AG04450 (cell line): ENCODE measurements around the gene BFAR. TPM values are rescaled to one million over a fixed set of nuclear protein-coding genes. Genes with fewer than 3 reads are reported as not detected.
"Not testable (repeated sequence)": the region's sequence is repeated elsewhere in the genome, so short reads cannot be mapped to it uniquely, and the experiment has no call there.

Experiments used
- CTCF ChIA-PET: fragments of 300-600, 350-600 bp; formaldehyde crosslinking; extraction: SDS; loops from one replicate; lab custom pipeline; 2022; ENCODE audit warnings: antibody characterized with exemption, inconsistent platforms; lab: Charles Lee
- POLR2A ChIA-PET: fragments of 350-600 bp; formaldehyde crosslinking; extraction: SDS; loops from one replicate; lab custom pipeline; 2021; ENCODE audit warnings: antibody characterized with exemption, inconsistent platforms; lab: Yijun Ruan, JAX
- DNase-seq: peaks from one replicate; pipeline ENCODE4 v3.0.0-alpha.2; 2011; ENCODE audit warnings: low read depth, low spot score
- H3K27ac ChIP-seq: one replicate; pipeline ENCODE4 v1.5.1; 2012; ENCODE audit warnings: low read depth, low read length, control low read depth
- H3K27me3 ChIP-seq: one replicate; pipeline ENCODE4 v1.6.0; 2012; ENCODE audit warnings: low read length; ENCODE audit not compliant: control insufficient read depth, insufficient read depth
- H3K4me3 ChIP-seq: 2 replicates; pipeline ENCODE4 v1.5.1; 2011; ENCODE audit warnings: mild to moderate bottlenecking, low read depth, low read length, control low read depth
- H3K9me3 ChIP-seq: 2 replicates; pipeline ENCODE4 v1.5.1; 2012; ENCODE audit warnings: low read length; ENCODE audit not compliant: control insufficient read depth, insufficient read depth
- CTCF ChIP-seq: IDR thresholded peaks from 2 replicates; pipeline ENCODE4 v1.5.1; 2011; ENCODE audit warnings: low read depth, low read length, control low read depth, inconsistent platforms
- polyA plus RNA-seq: library from polyadenylated mRNA; depleted of rRNA; stranded (reverse); fragments of >200 nt; gene quantifications from 2 replicates; pipeline ENCODE4 v1.2.3, GENCODE V29; 2011

Gene BFAR
- polyA plus RNA-seq, 1 experiment: 75.0 TPM

- Histone ChIP-seq H3K27ac (no peak overlapping the region), H3K4me3 (no peak overlapping the region), H3K27me3 (no peaks in the 10 kb centered on the region), H3K9me3 (no peaks in the 10 kb centered on the region; the same call in 1 of the 2 replicates)
- no peak for TF ChIP-seq CTCF
- ChIA-PET CTCF (no interaction called here), POLR2A (no interaction called here)
- no peak for DNase-seq
These were observed 2.8 kb downstream of the BFAR start for GRCh38 chr16:14635395-14636165.

GRCh38 chr16:14636179-14636950 is 3.6 kb downstream of the BFAR start:
- H3K27me3 ChIP-seq, H3K27ac ChIP-seq, POLR2A ChIA-PET, H3K9me3 ChIP-seq, CTCF ChIA-PET, H3K4me3 ChIP-seq, DNase-seq: not testable (repeated sequence)

- H3K4me3 ChIP-seq, POLR2A ChIA-PET, H3K27ac ChIP-seq, H3K27me3 ChIP-seq, DNase-seq, H3K9me3 ChIP-seq, CTCF ChIA-PET: not testable (repeated sequence)
These were observed 4.1 kb downstream of the BFAR start for GRCh38 chr16:14636951-14637240.

GRCh38 chr16:14640538-14640937 is 7.8 kb downstream of the BFAR start:
- no peak for TF ChIP-seq CTCF
- no peak for DNase-seq
- CTCF ChIA-PET: no interaction called here
- no peak overlapping the region for H3K4me3 ChIP-seq
- H3K9me3 ChIP-seq: no peaks in the 10 kb centered on the region
- H3K27me3 ChIP-seq: no peaks in the 10 kb centered on the region
- no peak overlapping the region for H3K27ac ChIP-seq
- POLR2A ChIA-PET: interaction anchor here (0.9 kb wide), 1 partner anchor 721 kb away, joined by 6 read pairs; the partner anchor contains the start of gene ERCC4

- CTCF ChIA-PET: no interaction called here
These were observed 8.5 kb downstream of the BFAR start for GRCh38 chr16:14641206-14641605.

More at GRCh38 chr16:14641206-14641605, 8.5 kb downstream of the BFAR start:
- POLR2A ChIA-PET: interaction anchor here (0.6 to 0.9 kb wide), 3 partner anchors 9 to 721 kb away, joined by 3 to 6 read pairs (median 3); partner anchors contain the start of genes BFAR and ERCC4
- TF ChIP-seq CTCF: no peak
- Histone ChIP-seq H3K27me3 (no peaks in the 10 kb centered on the region), H3K27ac (no peak overlapping the region), H3K4me3 (no peak overlapping the region), H3K9me3 (no peaks in the 10 kb centered on the region)
- DNase-seq: no peak
